ENCODE results near the gene BDH1.
A peak's percentile ranks its signal among the peaks of the same experiment; 100 is the strongest.

BDH1 gene

DNA sequence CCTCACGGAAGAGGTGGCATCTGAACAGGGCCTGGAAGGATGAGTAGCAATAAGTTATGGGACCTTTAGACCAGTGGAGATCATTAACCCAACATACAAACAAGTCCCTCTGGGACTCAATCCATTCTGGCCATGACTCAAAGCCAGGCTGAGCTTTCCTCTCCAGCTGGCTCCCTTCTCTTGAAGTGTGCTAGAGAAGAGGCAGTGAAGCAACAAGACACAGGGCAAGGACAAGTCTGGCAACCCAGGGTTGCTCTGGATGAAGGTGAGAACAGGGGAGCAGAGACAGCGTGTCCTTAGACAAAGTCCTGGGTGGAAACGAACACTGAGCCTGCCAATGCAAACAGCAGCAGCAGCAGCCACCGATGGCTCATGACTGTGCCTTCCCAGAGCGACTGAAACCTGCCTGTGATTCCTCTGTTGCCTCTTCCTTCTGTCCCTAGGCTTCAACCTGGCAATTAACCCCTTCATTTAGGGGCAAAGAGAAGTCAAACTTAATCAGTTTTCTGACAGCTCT lies 86.8 kb downstream of the BDH1 start:
- TF ChIP-seq OSR1 (CRISPR knock-in tag; IDR thresholded peaks at IDR 0.05), result no peak
- TF ChIP-seq ISL1 (CRISPR knock-in tag; IDR thresholded peaks at IDR 0.05), result no peak
- no peak for TF ChIP-seq ZFP30 (CRISPR knock-in tag; IDR thresholded peaks at IDR 0.05)
- TF ChIP-seq, protein P1, sequence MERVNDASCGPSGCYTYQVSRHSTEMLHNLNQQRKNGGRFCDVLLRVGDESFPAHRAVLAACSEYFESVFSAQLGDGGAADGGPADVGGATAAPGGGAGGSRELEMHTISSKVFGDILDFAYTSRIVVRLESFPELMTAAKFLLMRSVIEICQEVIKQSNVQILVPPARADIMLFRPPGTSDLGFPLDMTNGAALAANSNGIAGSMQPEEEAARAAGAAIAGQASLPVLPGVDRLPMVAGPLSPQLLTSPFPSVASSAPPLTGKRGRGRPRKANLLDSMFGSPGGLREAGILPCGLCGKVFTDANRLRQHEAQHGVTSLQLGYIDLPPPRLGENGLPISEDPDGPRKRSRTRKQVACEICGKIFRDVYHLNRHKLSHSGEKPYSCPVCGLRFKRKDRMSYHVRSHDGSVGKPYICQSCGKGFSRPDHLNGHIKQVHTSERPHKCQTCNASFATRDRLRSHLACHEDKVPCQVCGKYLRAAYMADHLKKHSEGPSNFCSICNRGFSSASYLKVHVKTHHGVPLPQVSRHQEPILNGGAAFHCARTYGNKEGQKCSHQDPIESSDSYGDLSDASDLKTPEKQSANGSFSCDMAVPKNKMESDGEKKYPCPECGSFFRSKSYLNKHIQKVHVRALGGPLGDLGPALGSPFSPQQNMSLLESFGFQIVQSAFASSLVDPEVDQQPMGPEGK (CRISPR knock-in tag; IDR thresholded peaks at IDR 0.05; ENCODE audit: borderline replicate concordance), result no peak
- TF ChIP-seq PPARA (CRISPR knock-in tag; IDR thresholded peaks at IDR 0.05; ENCODE audit: borderline replicate concordance), result no peak
- TF ChIP-seq RARB (CRISPR knock-in tag; IDR thresholded peaks at IDR 0.05), result no peak
- ATAC-seq, result no peak

DNA sequence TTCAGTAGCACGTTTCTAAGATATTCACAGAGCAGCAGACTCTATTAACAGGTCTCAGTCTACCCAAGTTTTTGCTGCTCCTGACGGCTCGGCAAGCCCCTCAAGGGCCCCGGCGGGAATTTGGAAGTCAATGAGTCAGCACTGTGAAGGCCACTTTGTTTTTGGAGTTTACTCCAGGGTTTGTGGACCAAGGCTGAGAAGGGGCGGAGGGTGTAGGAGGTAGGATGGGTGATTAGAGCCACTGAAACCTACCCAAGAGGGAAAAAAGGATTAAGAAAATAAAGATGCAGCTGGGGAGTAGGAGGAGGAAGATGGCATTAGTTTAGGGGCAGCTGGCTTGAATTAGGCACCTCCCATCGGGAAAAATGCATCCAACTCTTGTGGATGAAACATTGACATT lies 87.6 kb downstream of the BDH1 start:
- no peak for TF ChIP-seq ZFP3 (CRISPR knock-in tag; IDR thresholded peaks at IDR 0.05)
- TF ChIP-seq ZNF70 (CRISPR knock-in tag; IDR thresholded peaks at IDR 0.05), result no peak
- TF ChIP-seq ZNF8 (CRISPR knock-in tag; IDR thresholded peaks at IDR 0.05), result no peak
- TF ChIP-seq, protein P1 (CRISPR knock-in tag; IDR thresholded peaks at IDR 0.05; ENCODE audit: borderline replicate concordance), result no peak
- no peak for TF ChIP-seq ZC3H10 (CRISPR knock-in tag; IDR thresholded peaks at IDR 0.05)
- TF ChIP-seq ISL1 (CRISPR knock-in tag; IDR thresholded peaks at IDR 0.05), result no peak
- no peak for TF ChIP-seq OSR1 (CRISPR knock-in tag; IDR thresholded peaks at IDR 0.05)
- ATAC-seq, result no peak

DNA sequence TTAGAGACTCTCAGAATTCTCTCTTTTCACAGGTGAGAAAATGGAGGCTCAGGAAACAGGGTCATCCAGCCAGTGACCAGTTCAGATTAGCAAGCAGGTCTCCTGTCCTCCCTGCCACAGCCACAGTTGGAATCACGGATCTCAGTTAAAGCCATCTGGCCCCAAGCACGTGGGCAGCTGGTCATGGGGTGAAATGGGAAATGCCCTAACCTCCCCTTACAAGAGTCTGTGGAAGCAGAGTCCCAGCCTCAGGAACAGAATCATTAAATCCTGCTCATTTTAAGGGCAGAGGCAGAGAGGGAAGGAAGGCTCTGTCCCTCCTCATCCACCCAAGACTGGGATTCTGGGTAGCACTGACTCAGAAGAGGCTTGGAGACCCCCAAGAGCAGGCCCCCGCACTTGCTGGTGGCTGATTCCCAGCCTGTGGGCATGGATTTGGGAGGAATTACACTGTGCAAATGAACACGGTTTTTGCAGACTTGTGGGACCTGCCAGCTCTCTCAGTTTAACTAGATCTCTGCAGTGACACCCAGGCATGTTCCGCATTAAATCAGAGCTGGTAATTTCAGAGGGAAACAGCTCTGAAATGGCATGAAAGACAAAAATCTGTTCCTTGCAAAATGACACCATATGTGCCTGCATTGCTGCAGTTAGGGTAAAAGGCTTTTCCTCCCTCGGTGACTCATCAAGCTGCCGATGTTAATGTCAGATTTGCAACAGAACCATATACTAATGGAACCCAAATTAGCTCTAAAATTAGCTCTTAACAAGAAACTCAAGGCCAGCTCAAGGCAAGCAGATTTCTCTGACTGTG lies 89.0 kb downstream of the BDH1 start:
- peak; percentile 81 for ATAC-seq
- TF ChIP-seq ZFP3 (CRISPR knock-in tag; IDR thresholded peaks at IDR 0.05), result 0 out of 2 replicates have a peak, but pooled peaks have one; percentile 42
- TF ChIP-seq ESRRG (CRISPR knock-in tag; IDR thresholded peaks at IDR 0.05), result no peak
- no peak for TF ChIP-seq OSR1 (CRISPR knock-in tag; IDR thresholded peaks at IDR 0.05)
- no peak for TF ChIP-seq PPARA (CRISPR knock-in tag; IDR thresholded peaks at IDR 0.05; ENCODE audit: borderline replicate concordance)
- TF ChIP-seq ZNF70 (CRISPR knock-in tag; IDR thresholded peaks at IDR 0.05), result 0 out of 2 replicates have a peak, but pooled peaks have one; percentile 20
- TF ChIP-seq ZFP30 (CRISPR knock-in tag; IDR thresholded peaks at IDR 0.05), result no peak
- peak; percentile 89 for TF ChIP-seq ISL1 (CRISPR knock-in tag; IDR thresholded peaks at IDR 0.05)
- TF ChIP-seq, protein P2, sequence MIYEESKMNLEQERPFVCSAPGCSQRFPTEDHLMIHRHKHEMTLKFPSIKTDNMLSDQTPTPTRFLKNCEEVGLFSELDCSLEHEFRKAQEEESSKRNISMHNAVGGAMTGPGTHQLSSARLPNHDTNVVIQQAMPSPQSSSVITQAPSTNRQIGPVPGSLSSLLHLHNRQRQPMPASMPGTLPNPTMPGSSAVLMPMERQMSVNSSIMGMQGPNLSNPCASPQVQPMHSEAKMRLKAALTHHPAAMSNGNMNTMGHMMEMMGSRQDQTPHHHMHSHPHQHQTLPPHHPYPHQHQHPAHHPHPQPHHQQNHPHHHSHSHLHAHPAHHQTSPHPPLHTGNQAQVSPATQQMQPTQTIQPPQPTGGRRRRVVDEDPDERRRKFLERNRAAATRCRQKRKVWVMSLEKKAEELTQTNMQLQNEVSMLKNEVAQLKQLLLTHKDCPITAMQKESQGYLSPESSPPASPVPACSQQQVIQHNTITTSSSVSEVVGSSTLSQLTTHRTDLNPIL (CRISPR knock-in tag; IDR thresholded peaks at IDR 0.05; ENCODE audit: low read depth), result no peak
- TF ChIP-seq, protein P3, sequence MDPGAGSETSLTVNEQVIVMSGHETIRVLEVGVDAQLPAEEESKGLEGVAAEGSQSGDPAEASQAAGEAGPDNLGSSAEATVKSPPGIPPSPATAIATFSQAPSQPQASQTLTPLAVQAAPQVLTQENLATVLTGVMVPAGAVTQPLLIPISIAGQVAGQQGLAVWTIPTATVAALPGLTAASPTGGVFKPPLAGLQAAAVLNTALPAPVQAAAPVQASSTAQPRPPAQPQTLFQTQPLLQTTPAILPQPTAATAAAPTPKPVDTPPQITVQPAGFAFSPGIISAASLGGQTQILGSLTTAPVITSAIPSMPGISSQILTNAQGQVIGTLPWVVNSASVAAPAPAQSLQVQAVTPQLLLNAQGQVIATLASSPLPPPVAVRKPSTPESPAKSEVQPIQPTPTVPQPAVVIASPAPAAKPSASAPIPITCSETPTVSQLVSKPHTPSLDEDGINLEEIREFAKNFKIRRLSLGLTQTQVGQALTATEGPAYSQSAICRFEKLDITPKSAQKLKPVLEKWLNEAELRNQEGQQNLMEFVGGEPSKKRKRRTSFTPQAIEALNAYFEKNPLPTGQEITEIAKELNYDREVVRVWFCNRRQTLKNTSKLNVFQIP (CRISPR knock-in tag; IDR thresholded peaks at IDR 0.05; ENCODE audit: borderline replicate concordance, low read depth), result no peak
- TF ChIP-seq BACH2 (CRISPR knock-in tag; IDR thresholded peaks at IDR 0.05; ENCODE audit: borderline replicate concordance), result peak; percentile 7; the same call in 1 of the 2 replicates
- TF ChIP-seq, protein P4, sequence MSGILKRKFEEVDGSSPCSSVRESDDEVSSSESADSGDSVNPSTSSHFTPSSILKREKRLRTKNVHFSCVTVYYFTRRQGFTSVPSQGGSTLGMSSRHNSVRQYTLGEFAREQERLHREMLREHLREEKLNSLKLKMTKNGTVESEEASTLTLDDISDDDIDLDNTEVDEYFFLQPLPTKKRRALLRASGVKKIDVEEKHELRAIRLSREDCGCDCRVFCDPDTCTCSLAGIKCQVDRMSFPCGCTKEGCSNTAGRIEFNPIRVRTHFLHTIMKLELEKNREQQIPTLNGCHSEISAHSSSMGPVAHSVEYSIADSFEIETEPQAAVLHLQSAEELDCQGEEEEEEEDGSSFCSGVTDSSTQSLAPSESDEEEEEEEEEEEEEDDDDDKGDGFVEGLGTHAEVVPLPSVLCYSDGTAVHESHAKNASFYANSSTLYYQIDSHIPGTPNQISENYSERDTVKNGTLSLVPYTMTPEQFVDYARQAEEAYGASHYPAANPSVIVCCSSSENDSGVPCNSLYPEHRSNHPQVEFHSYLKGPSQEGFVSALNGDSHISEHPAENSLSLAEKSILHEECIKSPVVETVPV (CRISPR knock-in tag; IDR thresholded peaks at IDR 0.05), result no peak
- TF ChIP-seq ZNF8 (CRISPR knock-in tag; IDR thresholded peaks at IDR 0.05), result no peak
- no peak for TF ChIP-seq TOX (CRISPR knock-in tag; IDR thresholded peaks at IDR 0.05; ENCODE audit: borderline replicate concordance)
- TF ChIP-seq, protein P5, sequence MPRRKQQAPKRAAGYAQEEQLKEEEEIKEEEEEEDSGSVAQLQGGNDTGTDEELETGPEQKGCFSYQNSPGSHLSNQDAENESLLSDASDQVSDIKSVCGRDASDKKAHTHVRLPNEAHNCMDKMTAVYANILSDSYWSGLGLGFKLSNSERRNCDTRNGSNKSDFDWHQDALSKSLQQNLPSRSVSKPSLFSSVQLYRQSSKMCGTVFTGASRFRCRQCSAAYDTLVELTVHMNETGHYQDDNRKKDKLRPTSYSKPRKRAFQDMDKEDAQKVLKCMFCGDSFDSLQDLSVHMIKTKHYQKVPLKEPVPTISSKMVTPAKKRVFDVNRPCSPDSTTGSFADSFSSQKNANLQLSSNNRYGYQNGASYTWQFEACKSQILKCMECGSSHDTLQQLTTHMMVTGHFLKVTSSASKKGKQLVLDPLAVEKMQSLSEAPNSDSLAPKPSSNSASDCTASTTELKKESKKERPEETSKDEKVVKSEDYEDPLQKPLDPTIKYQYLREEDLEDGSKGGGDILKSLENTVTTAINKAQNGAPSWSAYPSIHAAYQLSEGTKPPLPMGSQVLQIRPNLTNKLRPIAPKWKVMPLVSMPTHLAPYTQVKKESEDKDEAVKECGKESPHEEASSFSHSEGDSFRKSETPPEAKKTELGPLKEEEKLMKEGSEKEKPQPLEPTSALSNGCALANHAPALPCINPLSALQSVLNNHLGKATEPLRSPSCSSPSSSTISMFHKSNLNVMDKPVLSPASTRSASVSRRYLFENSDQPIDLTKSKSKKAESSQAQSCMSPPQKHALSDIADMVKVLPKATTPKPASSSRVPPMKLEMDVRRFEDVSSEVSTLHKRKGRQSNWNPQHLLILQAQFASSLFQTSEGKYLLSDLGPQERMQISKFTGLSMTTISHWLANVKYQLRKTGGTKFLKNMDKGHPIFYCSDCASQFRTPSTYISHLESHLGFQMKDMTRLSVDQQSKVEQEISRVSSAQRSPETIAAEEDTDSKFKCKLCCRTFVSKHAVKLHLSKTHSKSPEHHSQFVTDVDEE (CRISPR knock-in tag; IDR thresholded peaks at IDR 0.05), result peak; percentile 40; the same call in 1 of the 2 replicates
- no peak for TF ChIP-seq ZNF565 (CRISPR knock-in tag; conservative IDR thresholded peaks at IDR 0.05; ENCODE audit: low read depth)
- TF ChIP-seq ZC3H10 (CRISPR knock-in tag; IDR thresholded peaks at IDR 0.05), result no peak
- no peak for TF ChIP-seq ARNTL (CRISPR knock-in tag; IDR thresholded peaks at IDR 0.05; ENCODE audit: borderline replicate concordance, low read depth)
- 0 out of 2 replicates have a peak, but pooled peaks have one; percentile 21 for TF ChIP-seq CSDC2 (CRISPR knock-in tag; IDR thresholded peaks at IDR 0.05)
- peak; percentile 62; the same call in 1 of the 2 replicates for TF ChIP-seq TCF4 (CRISPR knock-in tag; IDR thresholded peaks at IDR 0.05; ENCODE audit: borderline replicate concordance)
- TF ChIP-seq RARB (CRISPR knock-in tag; IDR thresholded peaks at IDR 0.05), result no peak
- TF ChIP-seq GLIS3 (CRISPR knock-in tag; IDR thresholded peaks at IDR 0.05), result no peak
- no peak for TF ChIP-seq SNAI2 (CRISPR knock-in tag; IDR thresholded peaks at IDR 0.05)
